HL-60 (cell line): ENCODE results near the gene KLF16.

Experiments used
- CTCF ChIP-seq: IDR thresholded peaks from one replicate; pipeline ENCODE4 v1.5.1; 2011; ENCODE audit warnings: low read length, control low read depth, inconsistent platforms; ENCODE audit not compliant: insufficient read depth
- POLR2AphosphoS5 ChIP-seq: IDR thresholded peaks from 2 replicates; pipeline ENCODE4 v1.6.1; 2012; ENCODE audit warnings: low read depth
- REST ChIP-seq: IDR thresholded peaks from 2 replicates; pipeline ENCODE4 v1.6.1; 2012; ENCODE audit warnings: low read depth; ENCODE audit not compliant: insufficient replicate concordance
- SPI1 ChIP-seq: IDR thresholded peaks from 2 replicates; pipeline ENCODE4 v1.6.1; 2012; ENCODE audit warnings: low read depth, mild to moderate bottlenecking, borderline replicate concordance

GRCh38 chr19:1812426-1813191 is 50.8 kb downstream of the KLF16 start:
- TF ChIP-seq CTCF (peak; percentile 87), POLR2AphosphoS5 (peak; percentile 49), REST (no peak), SPI1 (0 out of 2 replicates have a peak, but pooled peaks have one; percentile 6)
